DMS153 treated with DMSO at 0.1 percent for 48 hours (cell line): ENCODE data around the gene CROCC2.

Experiments used
- DNase-seq: peaks from one replicate; lab custom pipeline; 2025; ENCODE audit not compliant: unreplicated experiment; lab: John Stamatoyannopoulos, UW

Gene CROCC2

GRCh38 chr2:240875228-240876034 lies 30.7 kb upstream of the CROCC2 start:
- DNase-seq, result no peak

GRCh38 chr2:240876035-240876474 lies 30.1 kb upstream of the CROCC2 start:
- no peak for DNase-seq

- no peak for DNase-seq
Measured at GRCh38 chr2:240876475-240877251, 29.5 kb upstream of the CROCC2 start.

GRCh38 chr2:240877460-240878340 lies 28.4 kb upstream of the CROCC2 start:
- DNase-seq, result no peak

GRCh38 chr2:240878341-240878936 lies 27.7 kb upstream of the CROCC2 start:
- DNase-seq, result no peak

- no peak for DNase-seq
Measured at GRCh38 chr2:240879105-240879504, 27.0 kb upstream of the CROCC2 start.

GRCh38 chr2:240881913-240882312 lies 24.2 kb upstream of the CROCC2 start:
- DNase-seq, result peak; percentile 59

- no peak for DNase-seq
Measured at GRCh38 chr2:240884221-240884620, 21.9 kb upstream of the CROCC2 start.

GRCh38 chr2:240884745-240885144 lies 21.4 kb upstream of the CROCC2 start:
- DNase-seq, result no peak

- DNase-seq, result no peak
Measured at GRCh38 chr2:240885566-240885965, 20.6 kb upstream of the CROCC2 start.

- DNase-seq, result no peak
Measured at GRCh38 chr2:240886023-240886565, 20.0 kb upstream of the CROCC2 start.

GRCh38 chr2:240886678-240887609 lies 19.2 kb upstream of the CROCC2 start:
- DNase-seq, result no peak

- no peak for DNase-seq
Measured at GRCh38 chr2:240887631-240888030, 18.5 kb upstream of the CROCC2 start.

GRCh38 chr2:240888130-240888889 lies 17.8 kb upstream of the CROCC2 start:
- DNase-seq, result no peak

- DNase-seq, result no peak
Measured at GRCh38 chr2:240888890-240889573, 17.1 kb upstream of the CROCC2 start.

GRCh38 chr2:240889601-240890560 lies 16.3 kb upstream of the CROCC2 start:
- DNase-seq, result no peak

- DNase-seq, result no peak
Measured at GRCh38 chr2:240890691-240891090, 15.4 kb upstream of the CROCC2 start.
